ENCODE data around the gene UBE3B.

The UBE3B gene

DNA sequence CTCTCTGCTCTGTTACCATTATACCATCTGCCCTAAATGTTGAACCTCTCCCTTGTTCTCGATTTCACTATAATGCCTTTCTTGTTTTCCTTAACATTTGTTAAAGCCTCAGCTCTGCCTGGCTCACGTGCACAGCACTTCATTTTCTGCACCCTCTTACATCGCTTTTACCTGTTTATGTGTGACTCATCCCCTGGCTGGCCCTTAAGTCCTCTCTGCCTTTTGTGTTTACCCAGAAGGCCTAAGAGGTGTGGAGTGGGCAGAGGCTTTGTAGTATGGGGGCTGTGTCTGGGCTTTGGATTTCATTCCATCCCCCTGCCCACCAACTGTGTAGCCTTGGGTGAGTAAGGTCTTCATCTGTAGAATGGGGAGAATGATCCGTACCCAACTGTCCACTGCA lies 36.5 kb downstream of the UBE3B start:
- Histone ChIP-seq H3K27me3 (ENCODE audit: control insufficient read depth, insufficient read depth, low read length) (no peaks in the 10 kb centered on the region), H3K9ac (ENCODE audit: low read length) (no peak overlapping the region), H3K36me3 (ENCODE audit: control insufficient read depth, insufficient read depth, low read length) (peaks cover 60% of the 10 kb centered on the region), H3K4me3 (ENCODE audit: low read length) (no peak overlapping the region), H3K27ac (ENCODE audit: low read depth, low read length) (no peak overlapping the region), H3K4me1 (ENCODE audit: control insufficient read depth, insufficient read depth, low read length) (no peaks in the 10 kb centered on the region)

DNA sequence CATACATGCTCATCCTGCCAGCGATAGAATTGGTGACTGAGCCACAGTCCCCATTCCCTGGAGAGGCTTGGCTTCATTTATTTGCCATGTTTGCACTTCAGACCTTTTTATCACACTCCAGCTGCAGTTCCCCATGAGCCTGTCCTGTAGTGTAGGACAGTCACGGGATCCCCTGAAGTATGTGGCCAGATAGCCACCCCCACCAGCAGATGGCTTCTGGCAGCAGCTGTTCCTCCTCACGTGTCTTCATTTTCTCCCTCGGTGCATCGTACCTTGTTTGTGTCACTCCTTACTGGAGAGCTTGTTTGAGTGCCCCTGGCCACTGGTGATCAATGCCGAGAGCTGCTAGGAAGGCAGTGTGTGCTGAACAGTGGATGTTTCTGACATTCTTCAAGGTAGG lies 40.2 kb downstream of the UBE3B start:
- Histone ChIP-seq H3K4me3 (ENCODE audit: low read length) (no peak overlapping the region), H3K27ac (ENCODE audit: low read depth, low read length) (no peak overlapping the region), H3K27me3 (ENCODE audit: control insufficient read depth, insufficient read depth, low read length) (no peaks in the 10 kb centered on the region), H3K36me3 (ENCODE audit: control insufficient read depth, insufficient read depth, low read length) (peaks cover 50% of the 10 kb centered on the region), H3K9ac (ENCODE audit: low read length) (no peak overlapping the region), H3K4me1 (ENCODE audit: control insufficient read depth, insufficient read depth, low read length) (no peaks in the 10 kb centered on the region)

DNA sequence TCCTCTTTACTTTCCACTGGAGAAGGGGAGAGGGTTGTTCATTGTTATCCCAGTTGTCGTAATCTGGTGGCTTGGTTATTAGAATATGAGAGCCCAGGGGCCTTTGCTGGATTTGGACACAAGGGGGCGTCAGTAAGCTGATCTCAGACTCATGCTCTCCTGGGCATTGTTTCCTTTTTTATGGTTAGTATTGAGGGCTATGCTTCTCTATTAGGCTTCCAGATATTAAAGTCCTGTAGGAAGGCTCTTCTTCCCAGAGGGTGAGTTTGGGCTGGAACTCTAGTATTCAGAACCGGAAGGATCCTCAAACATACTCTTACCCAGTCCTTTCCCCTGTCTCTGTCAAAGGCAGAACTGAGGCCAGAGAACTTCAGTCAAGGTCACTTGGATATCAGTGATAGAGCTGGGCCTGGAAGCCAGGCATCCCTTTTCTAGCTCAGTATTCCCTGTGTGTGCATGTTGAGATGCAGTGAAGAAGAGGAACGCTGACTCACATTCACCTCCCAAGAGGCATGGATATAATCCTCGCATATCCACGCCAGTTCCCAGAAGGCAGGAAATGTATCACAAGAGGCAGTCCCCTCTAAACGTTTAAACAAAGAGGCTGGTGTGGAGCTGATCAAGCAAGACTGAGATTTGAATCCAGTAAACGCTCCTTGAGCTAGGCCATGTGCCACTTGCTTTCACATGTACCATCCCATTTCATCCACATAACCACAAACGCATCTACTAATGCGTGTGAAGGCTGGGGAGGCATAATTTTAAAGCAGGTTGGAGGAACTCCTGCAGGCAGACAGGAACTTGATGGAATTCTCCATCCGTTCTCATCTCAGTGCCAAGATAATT lies 41.6 kb downstream of the UBE3B start:
- no peak overlapping the region for H3K27ac ChIP-seq (ENCODE audit: low read depth, low read length)
- peaks cover 52% of the 10 kb centered on the region for H3K36me3 ChIP-seq (ENCODE audit: control insufficient read depth, insufficient read depth, low read length)
- H3K9ac ChIP-seq (ENCODE audit: low read length) = no peak overlapping the region
- no peak overlapping the region for H3K4me3 ChIP-seq (ENCODE audit: low read length)
- H3K27me3 ChIP-seq (ENCODE audit: control insufficient read depth, insufficient read depth, low read length) = no peaks in the 10 kb centered on the region
- peaks cover 4% of the 10 kb centered on the region for H3K4me1 ChIP-seq (ENCODE audit: control insufficient read depth, insufficient read depth, low read length)

DNA sequence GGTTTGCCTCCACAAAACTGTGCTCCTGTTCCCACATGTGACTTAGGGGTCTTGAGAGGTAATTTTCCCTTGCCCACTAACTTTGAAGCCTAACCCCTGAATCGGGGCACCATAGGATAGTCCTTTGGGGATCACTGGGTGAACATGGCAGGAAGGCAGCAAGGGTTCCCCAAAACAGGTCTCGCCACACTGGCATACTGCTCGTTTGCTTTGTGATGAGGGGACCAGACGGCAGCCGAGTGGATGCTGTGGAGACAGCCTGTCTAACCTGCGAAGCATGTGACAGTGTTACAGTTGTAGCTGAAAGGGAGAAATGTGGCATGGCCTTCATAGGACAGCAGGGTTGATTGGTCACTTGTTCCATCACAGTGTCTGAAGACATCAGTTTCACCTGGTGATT lies 42.4 kb downstream of the UBE3B start:
- H3K4me3 ChIP-seq (ENCODE audit: low read length) = no peak overlapping the region
- no peak overlapping the region for H3K27ac ChIP-seq (ENCODE audit: low read depth, low read length)
- H3K4me1 ChIP-seq (ENCODE audit: control insufficient read depth, insufficient read depth, low read length) = peaks cover 4% of the 10 kb centered on the region
- peaks cover 55% of the 10 kb centered on the region for H3K36me3 ChIP-seq (ENCODE audit: control insufficient read depth, insufficient read depth, low read length)
- H3K27me3 ChIP-seq (ENCODE audit: control insufficient read depth, insufficient read depth, low read length) = no peaks in the 10 kb centered on the region
- H3K9ac ChIP-seq (ENCODE audit: low read length) = no peak overlapping the region

DNA sequence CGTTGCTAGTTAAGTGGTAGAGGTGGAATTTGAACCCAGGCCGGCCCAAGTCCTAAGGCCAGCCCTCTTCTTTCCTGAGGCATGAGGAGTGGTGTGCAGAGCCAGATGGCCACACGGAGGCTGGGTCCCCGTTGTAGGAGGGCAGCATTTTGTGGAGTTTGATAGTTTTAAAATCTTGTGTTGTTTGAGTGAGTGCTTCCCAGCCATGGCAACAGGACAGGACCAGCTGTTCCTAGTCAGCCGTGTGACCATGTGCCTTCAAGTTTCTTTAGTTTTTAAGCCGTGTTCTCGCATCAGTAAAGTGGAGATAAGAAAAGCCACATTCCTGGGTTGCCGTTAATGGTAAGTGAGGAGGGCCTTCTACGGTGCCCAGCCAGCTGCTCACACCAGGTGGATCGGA lies 44.4 kb downstream of the UBE3B start:
- Histone ChIP-seq H3K27me3 (ENCODE audit: control insufficient read depth, insufficient read depth, low read length) (no peaks in the 10 kb centered on the region), H3K4me3 (ENCODE audit: low read length) (no peak overlapping the region), H3K9ac (ENCODE audit: low read length) (no peak overlapping the region), H3K36me3 (ENCODE audit: control insufficient read depth, insufficient read depth, low read length) (peaks cover 57% of the 10 kb centered on the region), H3K27ac (ENCODE audit: low read depth, low read length) (no peak overlapping the region), H3K4me1 (ENCODE audit: control insufficient read depth, insufficient read depth, low read length) (peaks cover 4% of the 10 kb centered on the region)

DNA sequence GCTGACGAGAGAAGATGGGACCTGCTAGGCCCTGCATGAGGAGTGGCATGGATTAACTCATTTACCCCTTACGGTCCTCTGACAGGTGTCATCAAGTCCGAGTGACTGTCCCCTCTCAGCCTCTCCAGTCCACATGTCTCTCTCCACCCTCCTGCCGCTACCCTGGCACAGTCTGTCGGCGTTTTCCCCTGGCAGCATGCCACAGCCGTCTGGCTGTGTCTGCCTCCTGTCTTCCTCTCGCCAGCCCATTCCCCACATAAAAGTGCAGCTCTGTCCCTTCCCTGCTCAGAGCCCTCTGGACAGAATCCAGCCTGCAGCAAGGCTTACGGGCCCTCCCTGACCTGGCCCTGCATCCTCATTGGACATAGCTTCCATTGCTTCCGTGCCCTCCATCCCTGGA lies 45.6 kb downstream of the UBE3B start:
- Histone ChIP-seq H3K9ac (ENCODE audit: low read length) (no peak overlapping the region), H3K27me3 (ENCODE audit: control insufficient read depth, insufficient read depth, low read length) (no peaks in the 10 kb centered on the region), H3K27ac (ENCODE audit: low read depth, low read length) (no peak overlapping the region), H3K4me1 (ENCODE audit: control insufficient read depth, insufficient read depth, low read length) (peaks cover 4% of the 10 kb centered on the region), H3K4me3 (ENCODE audit: low read length) (no peak overlapping the region), H3K36me3 (ENCODE audit: control insufficient read depth, insufficient read depth, low read length) (peaks cover 53% of the 10 kb centered on the region)

DNA sequence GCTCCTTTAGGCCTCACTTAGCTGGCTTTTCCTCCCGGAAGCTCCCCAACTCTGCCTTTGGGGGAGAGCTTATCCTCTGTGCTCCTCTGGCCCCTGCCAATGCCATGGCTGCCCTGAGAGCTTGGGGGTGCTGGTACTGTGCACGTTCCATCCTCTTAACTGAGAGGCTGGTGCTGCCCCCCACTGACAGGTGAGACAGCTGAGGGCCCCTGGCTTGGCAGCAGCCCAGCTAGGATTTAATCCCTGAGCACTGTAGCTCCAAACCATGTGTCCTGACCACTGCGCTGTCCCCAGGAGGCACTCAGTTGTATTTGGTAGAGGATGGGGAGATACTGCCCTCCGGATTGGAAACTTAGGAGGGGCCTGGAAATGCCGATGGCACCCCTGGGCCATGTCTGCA lies 46.1 kb downstream of the UBE3B start:
- Histone ChIP-seq H3K36me3 (ENCODE audit: control insufficient read depth, insufficient read depth, low read length) (peaks cover 51% of the 10 kb centered on the region), H3K4me1 (ENCODE audit: control insufficient read depth, insufficient read depth, low read length) (peaks cover 4% of the 10 kb centered on the region), H3K27ac (ENCODE audit: low read depth, low read length) (no peak overlapping the region), H3K9ac (ENCODE audit: low read length) (no peak overlapping the region), H3K4me3 (ENCODE audit: low read length) (no peak overlapping the region), H3K27me3 (ENCODE audit: control insufficient read depth, insufficient read depth, low read length) (no peaks in the 10 kb centered on the region)

DNA sequence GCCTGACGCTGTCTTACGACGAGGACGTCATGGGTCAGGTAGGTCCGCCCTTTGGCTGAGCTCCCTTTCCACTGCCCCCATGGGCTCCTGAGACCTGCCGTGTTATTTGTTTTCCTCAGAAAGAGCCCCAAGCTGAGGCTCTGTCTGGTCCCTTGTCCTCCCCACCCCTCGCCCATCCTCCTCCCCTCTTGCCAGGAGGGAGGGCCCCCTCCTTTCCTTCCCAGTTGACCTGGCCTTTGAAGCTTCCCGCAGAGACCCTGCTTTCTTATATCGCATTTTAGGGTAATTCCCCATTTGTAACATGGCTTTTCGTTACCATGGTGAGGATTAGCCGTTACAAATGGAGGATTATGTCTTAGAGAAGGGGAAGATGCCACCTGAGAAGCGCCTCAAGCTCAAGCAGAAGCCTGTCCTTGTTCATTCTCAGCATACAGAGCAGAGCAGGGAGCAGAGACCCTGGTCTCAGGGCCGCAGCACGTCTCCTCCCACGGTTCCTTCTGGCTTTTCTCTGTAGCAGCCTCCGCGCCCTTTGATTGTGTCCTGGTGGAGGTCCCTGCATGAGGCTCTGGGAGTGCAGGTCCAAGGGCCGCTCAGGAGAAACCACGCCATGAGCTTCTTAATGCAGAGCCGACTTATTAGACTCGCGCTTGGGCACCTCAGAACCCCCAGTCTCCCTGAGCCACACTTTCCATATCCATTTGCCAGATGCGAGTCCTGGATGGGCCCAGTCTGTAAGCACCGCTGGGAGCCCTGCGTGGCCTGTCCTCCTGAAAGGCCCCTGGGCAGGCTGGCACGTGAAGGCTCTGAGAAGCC lies 47.2 kb downstream of the UBE3B start:
- no peak overlapping the region for H3K27ac ChIP-seq (ENCODE audit: low read depth, low read length)
- no peak overlapping the region for H3K4me3 ChIP-seq (ENCODE audit: low read length)
- no peak overlapping the region for H3K9ac ChIP-seq (ENCODE audit: low read length)
- peaks cover 4% of the 10 kb centered on the region for H3K4me1 ChIP-seq (ENCODE audit: control insufficient read depth, insufficient read depth, low read length)
- H3K27me3 ChIP-seq (ENCODE audit: control insufficient read depth, insufficient read depth, low read length) = no peaks in the 10 kb centered on the region
- peaks cover 48% of the 10 kb centered on the region for H3K36me3 ChIP-seq (ENCODE audit: control insufficient read depth, insufficient read depth, low read length)

DNA sequence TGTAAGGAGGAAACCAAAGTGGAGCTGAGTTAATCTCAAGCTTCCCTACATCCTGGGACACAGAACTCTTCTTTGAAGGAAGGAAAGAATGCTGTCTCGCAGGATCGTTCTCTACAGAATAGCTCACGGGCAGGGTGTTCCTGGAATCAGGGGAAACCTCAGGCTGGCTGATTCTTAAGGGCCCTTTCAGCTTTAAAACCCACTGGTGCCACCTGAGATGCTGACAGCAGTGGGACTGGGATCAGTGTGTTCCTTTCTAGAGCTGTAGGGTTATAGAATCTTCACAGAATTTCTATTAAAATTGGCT lies 47.8 kb downstream of the UBE3B start:
- Histone ChIP-seq H3K27me3 (ENCODE audit: control insufficient read depth, insufficient read depth, low read length) (no peaks in the 10 kb centered on the region), H3K4me1 (ENCODE audit: control insufficient read depth, insufficient read depth, low read length) (peaks cover 4% of the 10 kb centered on the region), H3K27ac (ENCODE audit: low read depth, low read length) (no peak overlapping the region), H3K9ac (ENCODE audit: low read length) (no peak overlapping the region), H3K4me3 (ENCODE audit: low read length) (no peak overlapping the region), H3K36me3 (ENCODE audit: control insufficient read depth, insufficient read depth, low read length) (peaks cover 50% of the 10 kb centered on the region)

DNA sequence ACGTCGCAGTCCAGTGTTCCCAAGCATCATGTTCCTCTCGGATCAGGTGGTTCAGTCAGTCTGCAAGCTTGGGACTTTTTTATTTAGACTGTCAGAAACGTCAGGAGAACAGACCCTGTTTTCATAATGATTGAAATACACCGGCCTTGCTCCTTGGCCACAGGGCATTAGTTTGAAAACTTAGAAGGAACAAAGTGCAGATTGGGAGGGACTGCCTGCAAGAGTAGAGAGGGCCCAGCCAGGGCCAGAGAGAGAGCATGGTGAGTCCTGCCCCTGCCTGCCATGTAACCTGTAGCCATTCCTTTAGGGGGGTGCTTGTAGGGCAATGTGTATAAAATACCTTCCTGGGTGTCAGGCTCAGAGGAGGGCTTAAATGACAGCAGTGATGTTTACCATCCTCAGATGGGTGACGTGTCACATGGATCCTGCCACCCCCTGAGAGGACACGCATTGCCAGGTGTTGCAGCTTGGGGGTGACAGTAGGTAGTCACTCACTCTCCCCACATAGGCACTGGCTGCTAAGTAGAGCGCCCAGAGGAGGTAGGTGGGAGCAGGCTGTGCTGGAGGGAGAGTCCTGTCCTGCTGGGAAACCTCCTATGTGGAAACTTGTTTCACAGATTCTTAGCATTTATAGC lies 50.2 kb downstream of the UBE3B start:
- Histone ChIP-seq H3K9ac (ENCODE audit: low read length) (no peak overlapping the region), H3K27me3 (ENCODE audit: control insufficient read depth, insufficient read depth, low read length) (no peaks in the 10 kb centered on the region), H3K4me1 (ENCODE audit: control insufficient read depth, insufficient read depth, low read length) (peaks cover 4% of the 10 kb centered on the region), H3K27ac (ENCODE audit: low read depth, low read length) (no peak overlapping the region), H3K4me3 (ENCODE audit: low read length) (no peak overlapping the region), H3K36me3 (ENCODE audit: control insufficient read depth, insufficient read depth, low read length) (peaks cover 48% of the 10 kb centered on the region)

DNA sequence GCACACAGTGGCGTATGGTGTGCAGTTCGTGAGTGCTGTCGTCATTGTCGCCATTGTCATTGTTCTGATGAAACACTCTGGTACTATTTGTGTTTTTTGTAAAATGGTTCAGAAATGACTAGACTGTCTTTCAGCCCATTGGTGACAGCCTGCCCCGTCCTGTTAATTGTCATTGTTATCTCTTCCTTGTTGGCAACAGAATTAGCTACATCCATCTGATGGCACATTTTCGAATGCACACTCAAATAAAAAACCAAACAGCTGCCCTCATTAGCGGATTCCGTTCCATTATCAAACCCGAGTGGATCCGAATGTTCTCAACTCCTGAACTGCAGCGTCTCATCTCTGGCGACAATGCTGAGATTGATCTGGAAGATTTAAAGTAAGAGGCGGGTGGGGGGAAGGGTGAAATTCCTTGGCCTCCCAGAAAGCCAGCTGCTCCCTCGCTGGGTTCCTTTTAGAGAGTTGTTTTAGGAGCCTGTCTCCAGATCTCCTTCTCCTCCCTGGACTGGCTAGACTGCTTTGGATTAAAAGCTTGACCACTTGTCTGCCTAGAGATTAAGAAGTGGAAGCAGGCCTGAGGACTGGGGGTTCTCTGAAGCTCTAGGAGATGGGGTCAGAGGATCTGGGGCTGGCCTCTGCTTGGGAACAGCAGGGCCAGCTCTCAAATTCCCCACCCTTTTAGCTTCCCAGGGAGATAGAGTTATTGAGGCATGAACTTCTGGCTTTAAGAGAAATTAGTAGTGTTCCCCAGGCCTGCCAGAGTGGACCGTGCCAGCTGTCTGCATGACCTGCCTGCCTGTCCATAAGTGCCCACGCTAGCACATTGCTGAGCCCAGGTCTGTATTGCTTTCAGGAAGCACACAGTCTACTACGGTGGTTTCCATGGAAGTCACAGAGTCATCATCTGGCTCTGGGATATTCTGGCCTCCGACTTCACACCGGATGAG lies 52.5 kb downstream of the UBE3B start:
- no peak overlapping the region for H3K27ac ChIP-seq (ENCODE audit: low read depth, low read length)
- no peak overlapping the region for H3K4me3 ChIP-seq (ENCODE audit: low read length)
- H3K4me1 ChIP-seq (ENCODE audit: control insufficient read depth, insufficient read depth, low read length) = no peaks in the 10 kb centered on the region
- H3K27me3 ChIP-seq (ENCODE audit: control insufficient read depth, insufficient read depth, low read length) = no peaks in the 10 kb centered on the region
- no peak overlapping the region for H3K9ac ChIP-seq (ENCODE audit: low read length)
- H3K36me3 ChIP-seq (ENCODE audit: control insufficient read depth, insufficient read depth, low read length) = peaks cover 32% of the 10 kb centered on the region

DNA sequence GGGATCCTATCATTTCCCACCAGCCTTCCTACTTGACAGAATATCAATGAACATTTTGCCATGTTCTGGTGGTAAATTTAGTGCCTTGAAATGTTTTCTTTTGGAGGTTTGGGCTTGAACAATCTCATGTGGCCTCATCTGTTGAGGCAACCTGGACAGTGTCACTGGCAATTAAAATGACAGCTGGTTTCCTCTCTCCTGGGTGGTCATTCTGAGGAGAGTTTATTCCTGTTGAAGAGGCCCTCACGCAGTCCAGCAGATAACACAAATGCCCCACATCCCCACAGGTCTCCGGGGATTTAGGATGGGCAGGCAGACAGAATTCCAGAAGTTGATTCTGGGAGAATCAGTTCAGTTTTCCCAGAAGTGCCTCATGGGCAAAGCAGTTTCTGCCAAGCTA lies 54.0 kb downstream of the UBE3B start:
- Histone ChIP-seq H3K9ac (ENCODE audit: low read length) (no peak overlapping the region), H3K27me3 (ENCODE audit: control insufficient read depth, insufficient read depth, low read length) (no peaks in the 10 kb centered on the region), H3K4me1 (ENCODE audit: control insufficient read depth, insufficient read depth, low read length) (no peaks in the 10 kb centered on the region), H3K4me3 (ENCODE audit: low read length) (no peak overlapping the region), H3K27ac (ENCODE audit: low read depth, low read length) (no peak overlapping the region), H3K36me3 (ENCODE audit: control insufficient read depth, insufficient read depth, low read length) (peaks cover 32% of the 10 kb centered on the region)

Data from rectal smooth muscle tissue (tissue), 1 donor.